H9 (cell line): ENCODE data around the gene RNF149. TPM values are rescaled to one million over a fixed set of nuclear protein-coding genes. Genes with fewer than 3 reads are reported as not detected.

Source experiments
- DNase-seq: peaks from one replicate; pipeline ENCODE4 v3.0.0-alpha.2; 2017
- H2AFZ ChIP-seq: one replicate; pipeline ENCODE4 v1.6.1; 2013; ENCODE audit warnings: mild to moderate bottlenecking, low read length, control low read depth, moderate library complexity
- H2AK5ac ChIP-seq: 2 replicates; pipeline ENCODE4 v1.6.1; 2013; ENCODE audit warnings: low read length, control low read depth, mixed read lengths; ENCODE audit not compliant: insufficient read length
- H2BK120ac ChIP-seq: one replicate; pipeline ENCODE4 v1.6.1; 2013; ENCODE audit warnings: low read depth, mild to moderate bottlenecking, low read length, control low read depth, inconsistent platforms; ENCODE audit not compliant: poor library complexity, severe bottlenecking
- H2BK12ac ChIP-seq: 2 replicates; pipeline ENCODE4 v1.6.1; 2013; ENCODE audit warnings: low read length, control low read depth, mixed read lengths, low read depth; ENCODE audit not compliant: insufficient read length
- H2BK15ac ChIP-seq: 2 replicates; pipeline ENCODE4 v1.6.1; 2013; ENCODE audit warnings: low read depth, low read length, control low read depth
- H2BK20ac ChIP-seq: one replicate; pipeline ENCODE4 v1.6.1; 2013; ENCODE audit warnings: low read depth, mild to moderate bottlenecking, low read length, control low read depth, inconsistent platforms; ENCODE audit not compliant: poor library complexity, severe bottlenecking
- H2BK5ac ChIP-seq: 2 replicates; pipeline ENCODE4 v1.6.1; 2013; ENCODE audit warnings: low read length, control low read depth, mixed read lengths; ENCODE audit not compliant: insufficient read length
- H3K14ac ChIP-seq: 2 replicates; pipeline ENCODE4 v1.6.1; 2013; ENCODE audit warnings: low read length, control low read depth; ENCODE audit not compliant: insufficient read depth
- H3K18ac ChIP-seq: 2 replicates; pipeline ENCODE4 v1.6.1; 2013; ENCODE audit warnings: low read depth, mild to moderate bottlenecking, mixed read lengths, low read length, control low read depth; ENCODE audit not compliant: insufficient read length
- H3K23ac ChIP-seq: 2 replicates; pipeline ENCODE4 v1.6.1; 2013; ENCODE audit warnings: low read length, control low read depth, mixed read lengths, low read depth; ENCODE audit not compliant: insufficient read length
- H3K23me2 ChIP-seq: 2 replicates; pipeline ENCODE4 v1.6.1; 2013; ENCODE audit warnings: low read depth, mild to moderate bottlenecking, mixed read lengths, low read length, control low read depth; ENCODE audit not compliant: insufficient read length, poor library complexity, severe bottlenecking
- H3K27ac ChIP-seq: 2 replicates; pipeline ENCODE4 v1.5.1; 2013; ENCODE audit warnings: low read length, control low read depth, mixed read lengths, low read depth; ENCODE audit not compliant: insufficient read length
- H3K27me3 ChIP-seq: 2 replicates; pipeline ENCODE4 v1.6.1; 2013; ENCODE audit warnings: low read length, control low read depth, inconsistent platforms; ENCODE audit not compliant: insufficient read depth
- H3K4ac ChIP-seq: 2 replicates; pipeline ENCODE4 v1.6.1; 2013; ENCODE audit warnings: low read depth, mild to moderate bottlenecking, control low read depth, inconsistent platforms, low read length, moderate library complexity
- H3K4me1 ChIP-seq: 2 replicates; pipeline ENCODE4 v1.6.1; 2013; ENCODE audit warnings: low read length, control low read depth, inconsistent platforms; ENCODE audit not compliant: insufficient read depth
- H3K4me2 ChIP-seq: 2 replicates; pipeline ENCODE4 v1.6.1; 2013; ENCODE audit warnings: low read length, control low read depth, mixed read lengths; ENCODE audit not compliant: insufficient read length, insufficient read depth
- H3K56ac ChIP-seq: 2 replicates; pipeline ENCODE4 v1.6.1; 2013; ENCODE audit warnings: low read depth, mild to moderate bottlenecking, mixed read lengths, low read length, control low read depth; ENCODE audit not compliant: insufficient read length
- H3K79me1 ChIP-seq: 2 replicates; pipeline ENCODE4 v1.6.1; 2013; ENCODE audit warnings: low read depth, mild to moderate bottlenecking, moderate library complexity, low read length, control low read depth, inconsistent platforms; ENCODE audit not compliant: insufficient read depth, poor library complexity, severe bottlenecking
- H3K79me2 ChIP-seq: 2 replicates; pipeline ENCODE4 v1.6.1; 2013; ENCODE audit warnings: low read length, control low read depth, inconsistent platforms; ENCODE audit not compliant: insufficient read depth
- H3K9ac ChIP-seq: 2 replicates; pipeline ENCODE4 v1.6.1; 2013; ENCODE audit warnings: low read length, control low read depth, mixed read lengths; ENCODE audit not compliant: insufficient read length; ENCODE audit errors: extremely low read depth
- H3K9me3 ChIP-seq: one replicate; pipeline ENCODE4 v1.6.1; 2013; ENCODE audit warnings: low read depth, low read length, inconsistent platforms; ENCODE audit not compliant: control insufficient read depth
- H3T11ph ChIP-seq: one replicate; pipeline ENCODE4 v1.6.1; 2013; ENCODE audit warnings: mild to moderate bottlenecking, low read length, control low read depth, inconsistent platforms
- H4K20me1 ChIP-seq: one replicate; pipeline ENCODE4 v1.6.1; 2013; ENCODE audit not compliant: control insufficient read depth, insufficient read length, insufficient read depth
- H4K5ac ChIP-seq: 2 replicates; pipeline ENCODE4 v1.6.1; 2013; ENCODE audit warnings: low read depth, mild to moderate bottlenecking, mixed read lengths, low read length, control low read depth; ENCODE audit not compliant: insufficient read length
- H4K8ac ChIP-seq: replicated peaks from 2 replicates; pipeline ENCODE4 v1.6.1; 2013; ENCODE audit warnings: low read length, control low read depth, mixed read lengths, low read depth; ENCODE audit not compliant: insufficient read length
- H4K91ac ChIP-seq: 2 replicates; pipeline ENCODE4 v1.6.1; 2013; ENCODE audit warnings: low read depth, mild to moderate bottlenecking, moderate library complexity, mixed read lengths, low read length, control low read depth; ENCODE audit not compliant: insufficient read length
- H3K27ac Mint-ChIP-seq, 3 experiments: 2 replicates in 2 of 3; 3 replicates in 1 of 3; pipeline ENCODE4 v1.8.0; 2020 to 2021; ENCODE audit warnings: mixed read lengths in 3 of 3, mild to moderate bottlenecking in 1 of 3, moderate library complexity in 1 of 3
- H3K27me3 Mint-ChIP-seq: 2 replicates; pipeline ENCODE4 v1.8.0; 2021; ENCODE audit warnings: low read depth, mild to moderate bottlenecking, moderate library complexity, mixed read lengths
- H3K36me3 Mint-ChIP-seq, 3 experiments: 2 replicates in 2 of 3; 3 replicates in 1 of 3; pipeline ENCODE4 v1.8.0; 2020 to 2021; ENCODE audit warnings: low read depth in 3 of 3, mixed read lengths in 3 of 3; ENCODE audit not compliant: insufficient read depth in 1 of 3
- H3K4me1 Mint-ChIP-seq, 2 experiments: 2 replicates each; pipeline ENCODE4 v1.8.0; 2020; ENCODE audit warnings: mixed read lengths in 2 of 2
- H3K4me3 Mint-ChIP-seq, 2 experiments: 2 replicates in 1 of 2; 3 replicates in 1 of 2; pipeline ENCODE4 v1.8.0; 2020 to 2021; ENCODE audit warnings: mild to moderate bottlenecking in 2 of 2, mixed read lengths in 2 of 2, moderate library complexity in 1 of 2
- H3K9me3 Mint-ChIP-seq, 2 experiments: 2 replicates in 1 of 2; 3 replicates in 1 of 2; pipeline ENCODE4 v1.8.0; 2020; ENCODE audit warnings: mild to moderate bottlenecking in 2 of 2, mixed read lengths in 2 of 2, moderate library complexity in 1 of 2
- CTCF ChIP-seq: fragments of 200-600 bp; sonication (generic); conservative IDR thresholded peaks from 3 replicates; pipeline ENCODE4 v1.8.0; 2021; ENCODE audit warnings: antibody characterized with exemption, mild to moderate bottlenecking
- total RNA-seq: library from RNA; stranded (reverse); gene quantifications from 2 replicates; pipeline ENCODE4 v1.2.1, GENCODE V29; 2021

Gene RNF149
- total RNA-seq, 1 experiment from 2014 or later = 18.0 TPM

GRCh38 chr2:101290711-101291110 is 17.8 kb downstream of the RNF149 start:
- H3K9me3 Mint-ChIP-seq = no peaks in the 10 kb centered on the region
- Histone ChIP-seq H2BK20ac (no peak overlapping the region), H2AK5ac (no peak overlapping the region), H3K27me3 (no peaks in the 10 kb centered on the region), H3K4ac (no peak overlapping the region), H4K8ac (no peak overlapping the region), H2BK12ac (no peak overlapping the region), H3K9me3 (no peaks in the 10 kb centered on the region), H3K9ac (no peak overlapping the region), H2AFZ (no peak overlapping the region), H3K4me2 (no peak overlapping the region), H3K79me1 (peaks cover 6% of the 10 kb centered on the region), H3T11ph (no peak overlapping the region), H3K56ac (no peak overlapping the region), H3K27ac (no peak overlapping the region), H3K14ac (no peak overlapping the region), H3K4me1 (no peaks in the 10 kb centered on the region), H4K5ac (no peak overlapping the region), H3K23ac (no peak overlapping the region), H3K79me2 (no peaks in the 10 kb centered on the region), H4K20me1 (no peaks in the 10 kb centered on the region), H2BK15ac (no peak overlapping the region), H2BK120ac (no peak overlapping the region), H2BK5ac (no peak overlapping the region), H3K18ac (no peak overlapping the region), H4K91ac (no peak overlapping the region), H3K23me2 (no peaks in the 10 kb centered on the region)
- H3K27ac Mint-ChIP-seq = no peak overlapping the region
- H3K4me1 Mint-ChIP-seq = no peaks in the 10 kb centered on the region
- no peak for DNase-seq
- H3K4me3 Mint-ChIP-seq = no peak overlapping the region
- TF ChIP-seq CTCF = no peak
- H3K36me3 Mint-ChIP-seq = peaks cover 3 to 36% (median 35%) of the 10 kb centered on the region in 3 experiments; a peak in 5 of 7 replicates
- no peaks in the 10 kb centered on the region for H3K27me3 Mint-ChIP-seq
